ENCODE data around the gene FAM184A. TPM values are rescaled to one million over a fixed set of nuclear protein-coding genes. Genes with fewer than 3 reads are reported as not detected.

Gene FAM184A
- total and polyA plus RNA-seq, 9 of the 15 experiments (the other 6 are each of a cell fraction or from before 2014, with no cell fraction given) = 6.4 to 18.7 (median 13.1) TPM

GRCh38 chr6:119096721-119097565 lies 18.5 kb upstream of the FAM184A start (continued):
- TF ChIP-seq IFI16 (CRISPR knock-in tag; IDR thresholded peaks at IDR 0.05) (no peak), ZNF121 (CRISPR knock-in tag; conservative IDR thresholded peaks at IDR 0.05) (no peak), CBFB (CRISPR knock-in tag; IDR thresholded peaks at IDR 0.05) (no peak), ZNF518B (CRISPR knock-in tag; IDR thresholded peaks at IDR 0.05) (no peak), NR0B1 (IDR thresholded peaks at IDR 0.05; ENCODE audit: partially characterized antibody) (no peak), ZNF146 (CRISPR knock-in tag; IDR thresholded peaks at IDR 0.05; ENCODE audit: unreplicated experiment) (no peak), CBX8 (IDR thresholded peaks at IDR 0.05; ENCODE audit: borderline replicate concordance, extremely low read depth, low read depth, low read length, poor library complexity, severe bottlenecking) (no peak), LCOR (CRISPR knock-in tag; IDR thresholded peaks at IDR 0.05) (no peak)

Measured in K562 (cell line).